GM12892 (cell line): Measurements from ENCODE around the gene ADPRM.

ENCODE experiments used
- POLR2A ChIP-seq: IDR thresholded peaks from 2 replicates; pipeline ENCODE4 v1.6.1; 2011; ENCODE audit warnings: low read depth, low read length, control low read depth
- POLR2AphosphoS5 ChIP-seq: IDR thresholded peaks from 2 replicates; pipeline ENCODE4 v1.6.1; 2011; ENCODE audit warnings: low read depth, low read length, control low read depth

DNA sequence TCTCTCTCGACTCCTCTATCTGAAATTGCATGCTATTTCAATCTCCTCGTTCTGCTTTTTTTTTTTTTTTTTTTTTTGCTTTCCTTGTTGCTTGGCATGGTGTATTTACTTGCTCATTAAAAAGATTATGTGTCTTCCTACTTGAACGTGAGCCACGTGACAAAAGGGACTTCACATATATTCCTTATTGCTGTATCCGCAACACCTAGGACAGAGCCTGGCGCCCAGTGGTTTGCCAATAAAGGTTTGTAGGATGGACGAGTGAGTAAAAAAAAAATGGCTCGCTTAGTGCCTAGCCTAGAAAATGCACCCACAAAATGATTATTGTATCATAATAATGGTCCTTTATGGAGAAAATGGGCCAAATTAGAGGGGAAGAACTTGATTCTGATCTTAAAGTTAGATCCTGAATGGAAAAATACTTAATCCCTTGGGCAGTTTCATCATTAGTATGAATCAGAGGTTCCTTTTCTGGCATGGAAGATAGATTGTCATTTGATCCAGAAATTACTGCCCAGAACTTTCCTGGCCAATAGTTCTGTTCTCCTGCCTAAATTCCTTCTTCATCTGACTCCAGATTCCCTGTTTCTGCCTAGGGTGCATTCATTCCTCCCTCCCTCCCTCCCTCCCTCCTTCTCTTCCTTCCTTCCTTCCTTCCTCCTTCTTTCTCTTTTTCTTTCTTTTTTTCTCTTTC lies 46.1 kb downstream of the ADPRM start:
- TF ChIP-seq POLR2AphosphoS5 (no peak), POLR2A (no peak)
